GM23248 (cell line): Measurements from ENCODE around the gene FBLN2.

ENCODE experiments used
- EZH2 ChIP-seq: fragments of 200-600 bp; sonication (generic); IDR thresholded peaks from 2 replicates; pipeline ENCODE4 v1.6.1; 2018; ENCODE audit warnings: antibody characterized with exemption, mild to moderate bottlenecking; ENCODE audit not compliant: insufficient read depth, poor library complexity, severe bottlenecking
- EZH2phosphoT487 ChIP-seq: fragments of 200-600 bp; sonication (generic); IDR thresholded peaks from 2 replicates; pipeline ENCODE4 v1.6.1; 2018; ENCODE audit warnings: antibody characterized with exemption, moderate library complexity, mild to moderate bottlenecking, low read depth; ENCODE audit not compliant: insufficient read depth

GRCh38 chr3:13561376-13561775 is 12.5 kb downstream of the FBLN2 start:
- TF ChIP-seq EZH2phosphoT487: no peak
- TF ChIP-seq EZH2: no peak
